Activated CD8-positive, alpha-beta memory T cell treated with anti-CD3 and anti-CD28 coated beads, Interleukin-2, amount 50 U/mL, for 48 hours (primary cell): ENCODE results near the gene ARHGAP4.

Source experiments
- DNase-seq: peaks from one replicate; pipeline ENCODE4 v3.0.0-alpha.2; 2020

ARHGAP4 gene

GRCh38 chrX:153903238-153903980, 22.7 kb downstream of the ARHGAP4 start:
- no peak for DNase-seq

- no peak for DNase-seq
Observed at GRCh38 chrX:153902385-153902784, 23.7 kb downstream of the ARHGAP4 start.

- no peak for DNase-seq
Observed at GRCh38 chrX:153901753-153902140, 24.3 kb downstream of the ARHGAP4 start.

GRCh38 chrX:153900831-153901752, 25.0 kb downstream of the ARHGAP4 start:
- no peak for DNase-seq

GRCh38 chrX:153897899-153898298, 28.2 kb downstream of the ARHGAP4 start:
- no peak for DNase-seq

GRCh38 chrX:153889123-153889522, 36.9 kb downstream of the ARHGAP4 start:
- no peak for DNase-seq

- no peak for DNase-seq
Observed at GRCh38 chrX:153888344-153888743, 37.7 kb downstream of the ARHGAP4 start.

- no peak for DNase-seq
Observed at GRCh38 chrX:153887385-153887784, 38.7 kb downstream of the ARHGAP4 start.

GRCh38 chrX:153886915-153887314, 39.1 kb downstream of the ARHGAP4 start:
- DNase-seq, result no peak

GRCh38 chrX:153885968-153886903, 39.8 kb downstream of the ARHGAP4 start, which contains the start of gene L1CAM:
Gene L1CAM, minus strand, starts transcription at chrX:153886173. Its CDS starts 10,337 bp downstream, at chrX:153875836.
- no peak for DNase-seq

GRCh38 chrX:153885208-153885787, 40.8 kb downstream of the ARHGAP4 start:
- DNase-seq, result no peak

- DNase-seq, result no peak
Observed at GRCh38 chrX:153884590-153884989, 41.5 kb downstream of the ARHGAP4 start.

- DNase-seq, result no peak
Observed at GRCh38 chrX:153884136-153884535, 41.9 kb downstream of the ARHGAP4 start.

- no peak for DNase-seq
Observed at GRCh38 chrX:153883163-153883843, 42.8 kb downstream of the ARHGAP4 start.

- DNase-seq, result no peak
Observed at GRCh38 chrX:153882557-153882956, 43.5 kb downstream of the ARHGAP4 start.

- no peak for DNase-seq
Observed at GRCh38 chrX:153882086-153882498, 44.0 kb downstream of the ARHGAP4 start.

GRCh38 chrX:153881281-153881680, 44.8 kb downstream of the ARHGAP4 start:
- no peak for DNase-seq

- no peak for DNase-seq
Observed at GRCh38 chrX:153880440-153880815, 45.6 kb downstream of the ARHGAP4 start.

GRCh38 chrX:153879741-153880439, 46.2 kb downstream of the ARHGAP4 start:
- no peak for DNase-seq

- DNase-seq, result no peak
Observed at GRCh38 chrX:153878969-153879653, 47.0 kb downstream of the ARHGAP4 start.
